NCI-H524 (cell line): ENCODE measurements around the gene MMP23B.
"Not testable (repeated sequence)": the region's sequence is repeated elsewhere in the genome, so short reads cannot be mapped to it uniquely, and the experiment has no call there.

Experiments
- DNase-seq, 2 experiments: peaks; one replicate each; lab custom pipeline; 2025; lab: John Stamatoyannopoulos, UW

MMP23B gene

DNA sequence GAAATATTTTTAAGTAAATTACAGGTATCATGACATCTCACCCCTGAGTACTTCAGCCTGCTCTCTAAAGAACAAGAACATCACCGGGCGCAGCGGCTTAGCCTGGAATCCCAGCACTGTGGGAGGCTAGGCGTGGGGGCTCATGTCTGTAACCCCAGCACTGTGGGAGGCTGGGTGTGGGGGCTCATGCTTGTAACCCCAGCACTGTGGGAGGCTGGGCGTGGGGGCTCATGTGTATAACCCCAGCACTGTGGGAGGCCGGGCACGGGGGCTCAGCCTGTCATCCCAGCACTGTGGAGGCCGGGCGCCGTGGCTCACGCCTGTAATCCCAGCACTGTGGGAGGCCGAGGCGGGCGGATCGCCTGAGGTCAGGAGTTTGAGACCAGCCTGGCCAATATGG lies 34.6 kb downstream of the MMP23B start:
- no peak for DNase-seq

DNA sequence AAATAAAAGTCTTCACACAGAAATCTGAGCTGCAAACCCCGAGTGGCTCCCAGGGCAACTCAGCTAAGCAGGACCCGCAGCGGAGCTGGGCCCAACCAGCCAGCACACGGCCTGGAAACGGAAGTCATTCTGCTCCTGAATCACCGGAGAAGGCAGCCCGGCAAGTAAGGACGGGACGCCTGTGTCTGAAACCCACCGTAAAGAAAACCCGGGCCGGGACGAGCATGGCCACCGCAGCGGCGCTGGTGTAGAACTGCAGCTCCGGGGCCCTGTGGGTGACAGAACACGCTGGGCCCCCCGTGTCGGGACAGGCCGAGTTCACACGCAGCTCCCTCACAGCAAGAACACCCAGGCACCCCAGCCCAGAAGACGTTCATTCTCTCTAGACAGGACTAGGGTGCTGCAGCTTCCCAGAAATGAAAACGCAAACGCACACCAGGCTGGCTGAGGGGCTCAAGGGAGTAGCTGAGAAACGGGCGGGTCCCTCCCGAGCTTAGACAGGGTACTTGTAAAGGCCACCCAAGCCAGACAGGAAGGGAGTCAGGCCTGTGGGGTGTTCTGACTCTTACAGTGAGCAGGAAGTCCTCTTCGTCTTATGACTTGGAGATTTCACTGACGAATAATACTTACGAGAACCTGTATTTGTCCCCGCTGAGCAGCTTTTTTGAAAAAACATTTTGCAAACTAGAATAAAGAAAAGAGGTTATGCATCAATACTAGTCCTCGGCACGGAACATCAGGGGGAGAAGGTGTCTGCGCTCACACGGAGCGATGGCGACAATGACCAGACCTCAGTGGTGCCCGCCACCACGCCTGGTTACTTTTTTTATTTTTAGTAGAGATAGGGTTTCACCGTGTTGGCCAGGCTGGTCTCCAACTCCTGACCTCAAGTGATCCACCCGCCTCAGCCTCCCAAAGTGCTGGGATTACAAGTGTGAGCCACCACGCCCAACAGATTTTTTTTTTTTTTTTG lies 37.8 kb downstream of the MMP23B start:
- no peak for DNase-seq

DNA sequence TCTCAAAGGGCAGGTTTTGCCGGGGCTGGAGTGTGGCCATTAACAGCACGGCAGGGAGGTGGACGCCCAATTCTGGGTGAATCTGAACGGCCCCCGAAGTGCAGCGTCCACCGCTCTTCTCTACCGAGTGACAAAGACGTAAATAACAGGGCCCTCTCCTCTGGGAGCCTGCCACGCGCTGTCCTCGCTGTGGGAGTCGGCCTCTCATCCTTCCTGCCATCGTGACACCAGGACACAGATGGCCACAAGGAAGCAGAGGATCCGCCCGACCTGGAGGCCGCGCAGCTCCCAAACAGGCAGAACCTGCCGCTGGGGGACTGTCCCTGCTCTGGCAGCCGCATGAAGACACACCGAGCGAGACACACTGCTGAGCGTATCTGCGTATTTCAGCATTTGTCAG lies 38.9 kb downstream of the MMP23B start:
- no peak for DNase-seq

DNA sequence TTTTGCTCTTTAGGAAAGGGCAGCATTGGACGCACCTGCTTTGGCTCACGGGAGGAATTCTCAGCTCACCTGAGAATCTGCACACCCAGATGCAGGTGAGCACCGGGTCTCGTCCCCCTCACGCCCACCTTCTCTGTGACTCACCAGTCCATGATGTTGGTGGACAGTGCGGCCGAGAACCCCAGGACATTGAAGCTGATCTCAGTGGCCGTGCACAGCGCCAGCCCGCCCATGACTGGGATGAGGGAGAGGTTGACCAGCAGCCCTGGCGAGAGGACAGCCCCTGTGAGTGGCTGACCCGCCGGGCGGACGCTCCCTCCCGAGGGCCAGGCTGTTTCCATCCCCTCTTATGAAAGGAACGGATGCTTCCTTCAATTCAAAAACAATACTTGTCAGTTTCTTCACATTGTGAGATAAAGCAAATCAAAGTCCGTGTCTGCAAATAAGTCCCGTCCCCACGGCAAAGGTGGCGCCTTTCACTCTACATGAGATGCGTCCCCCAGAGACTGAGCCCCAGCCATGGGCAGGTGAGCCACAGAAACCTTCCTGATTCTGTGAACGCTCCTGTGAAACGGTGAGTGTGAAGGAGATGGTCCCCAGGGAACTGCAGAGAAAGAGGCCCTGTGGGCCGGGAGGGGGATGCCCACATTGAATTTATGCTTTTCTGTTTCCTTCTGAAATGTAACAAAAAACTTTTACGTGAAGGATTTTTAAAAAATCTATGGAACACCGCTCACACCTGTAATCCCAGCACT lies 39.6 kb downstream of the MMP23B start:
- DNase-seq: no peak

DNA sequence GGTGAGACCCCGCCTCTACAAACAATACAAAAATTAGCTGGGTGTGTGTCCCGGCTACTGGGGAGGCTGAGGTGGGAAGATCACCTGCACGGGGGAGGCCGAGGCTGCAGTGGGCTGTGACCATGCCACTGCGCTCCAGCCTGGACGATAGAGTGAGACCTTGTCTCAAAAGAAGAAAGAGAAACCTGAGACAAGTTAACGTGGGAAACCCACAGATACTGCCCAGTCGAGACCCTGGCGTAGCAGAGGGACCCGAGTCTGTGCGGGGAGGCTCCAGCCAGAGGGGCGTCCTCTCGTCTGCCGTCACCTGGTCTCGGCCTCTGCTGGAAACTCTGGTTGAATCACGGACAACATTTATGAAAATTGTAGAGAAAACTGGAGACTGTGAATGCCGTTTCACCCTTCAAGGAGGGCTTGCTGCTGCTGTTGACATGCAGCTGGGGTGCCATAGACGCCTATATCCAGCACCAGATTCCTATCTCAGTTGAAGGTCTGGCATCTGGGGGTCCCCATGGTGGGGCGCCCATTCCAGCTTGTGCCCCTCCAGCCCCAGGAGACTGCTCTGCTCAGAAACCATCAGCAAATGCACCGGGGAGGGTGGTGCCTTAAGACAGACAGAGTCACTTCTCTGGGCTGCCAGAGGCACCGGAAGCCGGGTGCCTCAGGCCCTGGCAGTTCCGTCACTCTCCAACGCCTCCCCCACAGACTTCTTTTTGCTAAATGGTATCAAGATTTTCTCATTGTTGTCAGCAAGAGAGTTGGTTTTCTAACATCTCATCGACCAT lies 40.4 kb downstream of the MMP23B start:
- DNase-seq: no peak

DNA sequence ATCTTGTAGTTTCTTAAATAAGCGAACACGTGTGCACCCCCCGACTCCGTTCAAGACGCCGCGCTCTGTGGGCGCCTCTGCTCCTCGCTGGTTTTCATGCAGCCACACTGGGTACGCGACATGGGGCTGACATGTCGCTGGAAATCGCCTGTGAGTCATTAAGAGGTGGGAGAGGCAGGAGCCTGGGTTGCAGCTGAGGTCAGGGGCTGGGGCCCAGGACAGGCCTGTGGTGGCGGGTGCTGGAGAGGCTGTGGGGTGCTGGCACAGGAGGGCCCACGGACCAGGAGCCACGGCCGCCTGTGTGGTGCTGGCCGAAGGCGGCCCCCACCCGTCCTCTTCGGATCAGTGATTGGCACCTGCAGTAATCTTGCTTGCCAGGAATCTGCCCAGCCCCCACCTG lies 42.8 kb downstream of the MMP23B start:
- not testable (repeated sequence) for DNase-seq

DNA sequence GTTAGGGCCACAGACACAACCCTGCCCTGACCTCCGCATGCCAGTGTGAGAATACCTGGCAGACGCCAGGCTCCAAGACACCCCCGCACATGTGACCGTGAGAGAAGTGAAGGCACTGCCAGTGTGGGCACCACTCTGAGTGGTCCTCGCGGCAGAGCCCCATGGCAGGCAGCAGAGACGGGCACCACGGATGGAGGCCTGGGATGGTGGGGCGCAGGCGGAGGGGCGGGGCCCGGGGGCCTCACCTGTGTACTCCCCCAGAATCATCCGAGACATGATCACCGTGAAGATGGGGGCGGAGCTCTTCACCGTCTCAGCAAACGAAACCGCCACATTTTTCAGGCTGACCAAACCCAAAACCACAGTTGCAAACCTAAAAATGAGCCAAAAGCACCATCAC lies 43.2 kb downstream of the MMP23B start:
- not testable (repeated sequence) for DNase-seq

DNA sequence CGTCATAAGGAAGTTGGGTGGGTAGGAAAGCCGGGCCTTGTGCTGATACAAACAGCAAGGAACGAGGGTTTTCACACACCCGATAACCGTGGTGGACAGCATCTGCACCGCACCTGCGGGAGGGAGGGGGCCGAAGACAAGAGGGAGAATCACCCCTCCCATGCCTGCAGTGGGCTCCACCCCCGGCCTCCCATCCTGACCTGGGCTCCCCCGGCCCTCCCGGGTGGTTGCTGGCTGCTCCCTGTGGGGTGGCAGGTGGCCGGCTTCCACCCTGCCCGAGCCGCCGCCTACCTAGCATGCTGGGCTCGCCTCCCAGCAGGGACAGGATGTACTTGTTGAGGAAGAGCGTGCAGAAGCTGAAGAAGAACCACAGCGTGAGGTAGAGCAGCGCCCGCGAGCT lies 44.1 kb downstream of the MMP23B start:
- not testable (repeated sequence) for DNase-seq

DNA sequence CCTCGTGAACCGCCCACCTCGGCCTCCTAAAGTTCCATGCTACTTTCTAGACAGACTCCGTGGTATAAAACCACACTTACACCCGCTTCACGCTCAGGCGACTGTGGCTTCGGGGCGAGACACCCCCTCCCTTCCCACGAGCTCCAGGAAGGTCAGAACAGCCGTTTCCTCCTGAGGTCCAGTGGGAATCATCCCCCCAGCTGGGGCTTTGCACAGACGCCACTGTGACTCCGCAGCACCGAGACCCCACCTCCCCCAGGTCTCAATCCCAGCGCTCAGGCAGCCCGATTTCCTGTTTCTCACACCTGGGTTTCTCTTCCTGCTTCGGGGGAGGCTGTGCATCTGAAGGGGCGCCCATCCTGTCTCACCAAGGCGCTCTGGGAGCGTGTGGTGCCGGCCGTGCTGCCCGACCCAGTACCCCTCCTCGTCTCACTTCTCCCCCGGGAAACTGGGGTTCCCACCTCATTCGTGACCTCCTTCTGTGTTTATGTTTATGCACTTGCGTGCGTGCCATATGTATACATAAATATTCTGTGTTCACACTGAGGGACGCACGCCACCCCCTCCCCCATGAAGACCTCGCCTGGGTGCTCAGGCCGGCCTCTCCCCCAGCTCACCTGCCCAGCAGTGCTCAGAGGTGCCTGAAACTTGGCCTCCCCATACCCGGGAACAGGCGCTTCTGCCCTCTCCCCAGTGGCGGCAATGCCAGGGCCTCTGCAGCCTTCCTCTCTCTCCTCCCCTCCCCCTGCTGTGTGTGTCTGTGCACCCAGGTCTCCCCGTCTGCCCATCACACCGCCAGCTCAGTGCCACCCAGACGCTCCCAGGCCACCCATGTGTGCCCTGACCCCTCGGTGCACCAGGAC lies 46.0 kb downstream of the MMP23B start:
- DNase-seq: no peak

DNA sequence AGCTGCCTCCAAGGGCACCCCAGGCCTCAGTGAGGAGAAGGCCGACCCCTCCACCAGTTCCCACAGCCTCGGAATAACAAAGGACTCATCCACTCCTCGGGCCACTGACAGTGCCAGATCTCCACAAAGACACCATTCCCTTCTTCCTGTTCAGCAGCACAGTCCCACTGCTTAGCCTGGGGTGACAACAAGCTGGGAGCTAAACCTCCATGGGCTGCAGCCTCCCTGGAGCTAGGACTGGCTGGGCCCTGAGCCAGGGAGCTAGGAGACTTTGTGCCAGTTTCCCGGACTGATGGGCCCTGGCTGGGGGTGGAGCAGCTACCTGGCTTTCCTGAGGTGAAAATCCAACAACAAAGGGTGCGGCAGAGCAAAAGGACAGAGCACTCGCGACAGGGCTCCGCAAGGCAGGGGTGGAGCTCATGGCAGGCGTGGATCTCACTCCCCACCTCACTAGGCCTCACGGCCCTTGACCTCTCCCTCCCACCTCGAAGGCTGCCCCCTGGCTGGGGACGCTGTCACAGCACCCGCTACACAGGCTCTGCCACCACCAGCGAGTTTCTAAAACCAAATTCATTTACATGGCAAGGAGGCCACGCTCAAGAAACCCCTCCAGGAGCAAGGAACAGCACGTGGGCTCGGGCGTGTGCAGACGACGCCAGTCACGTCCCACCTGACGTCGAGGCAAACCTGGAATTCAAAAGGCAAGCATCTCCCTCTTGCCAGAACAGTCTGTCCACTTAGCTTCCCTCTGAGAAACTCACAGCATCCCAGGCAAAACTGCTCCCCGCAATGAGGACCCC lies 46.8 kb downstream of the MMP23B start:
- DNase-seq: no peak

DNA sequence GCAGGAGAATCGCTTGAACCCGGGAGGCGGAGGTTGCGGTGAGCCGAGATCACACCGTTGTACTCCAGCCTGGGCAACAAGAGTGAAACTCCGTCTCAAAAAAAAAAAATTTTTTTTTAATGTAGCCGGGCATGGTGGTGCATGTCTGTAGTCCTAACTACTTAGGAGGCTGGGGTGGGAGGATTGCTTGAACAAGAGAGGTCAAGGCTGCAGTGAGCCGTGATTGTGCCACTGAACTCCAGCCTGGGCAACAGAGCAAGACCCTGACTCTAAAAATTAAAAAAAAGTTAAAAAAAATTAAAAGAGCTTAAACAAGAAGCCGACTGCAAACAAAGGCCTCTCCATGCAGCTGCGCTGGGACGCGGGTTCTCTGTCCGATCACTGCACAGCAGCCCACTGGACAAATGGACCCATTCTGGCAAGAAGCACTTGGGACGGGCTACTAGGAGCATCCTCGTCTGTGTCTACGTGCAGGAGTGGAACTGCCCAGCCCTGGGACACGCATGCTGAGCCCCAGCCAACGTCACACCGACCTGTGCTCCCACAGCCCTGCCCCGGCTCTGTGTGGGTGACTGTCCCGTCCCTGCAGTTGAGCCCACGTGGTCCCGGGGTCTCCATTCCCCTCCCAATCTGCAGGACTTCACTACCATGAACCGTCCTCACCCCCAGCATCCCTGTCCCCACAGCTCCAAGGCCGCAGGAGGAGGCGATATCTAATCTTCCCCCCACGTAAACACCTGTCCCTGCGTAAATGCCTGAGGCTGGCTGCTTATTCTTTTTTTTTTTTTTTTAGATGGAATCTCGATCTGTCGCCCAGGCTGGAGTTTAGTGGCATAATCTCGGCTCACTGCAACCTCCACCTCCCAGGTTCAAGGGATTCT lies 48.3 kb downstream of the MMP23B start:
- DNase-seq: no peak

DNA sequence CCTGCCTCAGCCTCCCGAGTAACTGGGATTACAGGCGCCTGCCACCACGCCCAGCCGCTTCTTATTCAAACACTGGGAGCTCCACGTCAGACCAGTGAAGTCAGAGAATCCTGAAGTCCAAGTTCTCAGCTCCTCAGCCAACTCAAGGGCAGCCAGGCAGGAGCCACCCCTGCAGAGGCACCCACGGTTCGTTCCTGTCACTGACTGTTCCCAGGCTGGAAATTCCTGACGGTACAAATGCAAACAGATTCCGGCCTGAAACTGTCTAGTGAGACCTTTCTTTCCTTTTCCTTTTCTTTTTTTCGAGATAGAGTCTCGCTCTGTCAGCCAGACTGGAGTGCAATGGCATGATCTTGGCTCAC lies 48.9 kb downstream of the MMP23B start:
- no peak for DNase-seq

DNA sequence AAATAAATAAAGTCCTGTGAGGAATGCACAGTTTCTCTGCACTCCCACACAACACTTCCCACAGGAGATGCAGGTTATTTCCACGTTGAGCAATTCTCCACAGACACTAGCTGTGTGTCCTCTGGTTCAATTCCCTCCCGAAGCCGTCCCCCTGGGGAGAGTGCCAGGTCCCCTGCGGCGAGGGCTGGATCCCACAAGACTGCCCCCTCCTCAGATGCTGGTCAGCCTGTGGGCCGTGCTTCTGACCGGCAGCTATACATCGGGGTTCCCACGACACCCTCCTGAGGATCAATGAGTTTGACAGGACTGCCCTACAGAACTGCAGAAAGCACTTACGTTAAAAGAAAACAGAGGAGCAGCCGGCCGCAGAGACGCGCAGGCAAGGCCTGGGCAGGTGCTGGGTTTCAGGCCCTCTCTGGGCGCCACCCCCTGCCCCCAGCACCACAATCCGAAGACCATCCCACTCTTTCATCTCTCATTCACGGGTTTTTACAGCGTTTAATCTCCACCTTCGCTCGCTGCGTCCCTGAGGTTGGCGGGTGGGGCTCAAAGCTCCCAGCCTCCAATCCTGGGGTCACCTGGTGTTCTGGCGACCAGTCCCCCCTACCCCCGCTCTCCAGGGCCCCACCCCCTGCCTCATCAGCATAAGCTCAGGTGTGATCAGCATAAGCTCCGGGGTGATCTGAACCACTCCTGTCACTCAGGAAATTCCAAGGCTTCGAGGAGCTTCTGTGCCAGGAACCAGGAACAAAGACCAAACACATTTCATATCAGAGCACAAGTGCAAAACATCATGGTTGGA lies 51.3 kb downstream of the MMP23B start:
- no peak for DNase-seq
